Suprapubic skin (tissue), 4 donors: ENCODE data around the gene TNIK. TPM values are rescaled to one million over a fixed set of nuclear protein-coding genes. Genes with fewer than 3 reads are reported as not detected.

Experiments used
- DNase-seq, 2 donors: peaks; one replicate each; pipeline ENCODE4 v3.0.0-alpha.2; 2019; ENCODE audit warnings: low spot score in 2 of 2
- H3K27ac ChIP-seq: fragments of 200-600 bp; sonication (generic); one replicate; pipeline ENCODE4 v1.5.1; 2019
- H3K27me3 ChIP-seq: fragments of 200-600 bp; sonication (generic); one replicate; pipeline ENCODE4 v1.5.1; 2019
- H3K36me3 ChIP-seq: fragments of 200-600 bp; sonication (generic); one replicate; pipeline ENCODE4 v1.5.1; 2019
- H3K4me1 ChIP-seq: fragments of 200-600 bp; sonication (generic); one replicate; pipeline ENCODE4 v1.5.1; 2019
- H3K4me3 ChIP-seq: fragments of 200-600 bp; sonication (generic); one replicate; pipeline ENCODE4 v1.5.1; 2019; ENCODE audit warnings: mild to moderate bottlenecking
- H3K9me3 ChIP-seq: fragments of 200-600 bp; sonication (generic); one replicate; pipeline ENCODE4 v1.5.1; 2019
- EP300 ChIP-seq: sonication (generic); formaldehyde crosslinking; IDR thresholded peaks from one replicate; pipeline ENCODE4 v1.6.1; 2017; ENCODE audit warnings: antibody characterized with exemption
- POLR2A ChIP-seq, 2 donors: fragments of 450-650 bp; IDR thresholded peaks; one replicate each; pipeline ENCODE4 v1.6.1; 2017; ENCODE audit warnings: antibody characterized with exemption in 2 of 2, mild to moderate bottlenecking in 2 of 2, moderate library complexity in 2 of 2
- POLR2AphosphoS5 ChIP-seq, 3 donors: sonication (generic); formaldehyde crosslinking; IDR thresholded peaks; one replicate each; pipeline ENCODE4 v1.6.1; 2017; ENCODE audit warnings: antibody characterized with exemption in 3 of 3
- WGBS: methylation state at CpG from one replicate; pipeline ENCODE4 v1.1.5; 2018; 5-methylcytosine and 5-hydroxymethylcytosine counted together
- total RNA-seq, 4 donors: library from RNA; depleted of rRNA; stranded (reverse); fragments of >200 nt; gene quantifications; one replicate each; pipeline ENCODE4 v1.1.0, GENCODE V29; 2016
- TF ChIP-seq, protein P1 (sequence below), 2 donors: fragments of 200-600 bp in 1 of 2; fragments of 450-650 bp in 1 of 2; sonication (generic) in 1 of 2; IDR thresholded peaks; one replicate each; pipeline ENCODE4 v1.5.1; 2016 to 2019; ENCODE audit warnings: antibody characterized with exemption in 2 of 2, mild to moderate bottlenecking in 1 of 2, moderate library complexity in 1 of 2

Gene TNIK
- total RNA-seq, 4 donors from 2014 or later: 2.0 to 4.3 (median 3.1) TPM

DNA sequence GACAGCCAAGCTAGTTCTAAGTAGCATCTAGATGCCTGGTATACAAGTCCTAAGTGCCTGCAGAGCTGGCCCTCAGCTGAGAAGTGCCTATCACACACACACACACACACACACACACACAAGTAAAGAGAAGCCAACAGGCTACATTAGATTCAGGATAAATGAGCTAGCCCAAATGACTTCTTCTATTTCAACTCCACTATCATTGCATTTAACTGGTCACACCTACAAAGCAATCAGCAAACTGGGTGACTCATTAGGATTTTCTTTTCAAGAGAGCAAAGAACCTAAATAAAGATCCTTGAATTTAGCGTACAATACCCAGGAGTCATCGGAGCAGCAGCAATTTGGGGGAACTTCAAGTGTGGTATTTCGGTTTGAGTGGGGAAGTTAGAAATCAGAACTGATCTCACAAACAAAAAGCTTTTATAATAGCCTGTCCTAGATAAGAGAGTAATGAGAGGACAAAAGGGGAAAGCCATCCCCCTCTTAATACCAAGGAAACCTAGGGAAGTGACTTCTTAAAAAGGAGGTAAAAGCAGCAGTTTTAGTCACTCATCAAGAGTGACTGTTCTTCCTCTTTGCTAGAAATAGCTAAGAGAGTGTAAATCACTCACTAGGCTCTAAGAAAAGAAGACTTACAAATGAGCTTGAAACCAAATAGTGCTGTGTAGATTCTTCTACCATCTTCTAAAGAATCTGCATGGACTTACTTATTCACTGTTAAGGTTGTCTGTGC is 112.7 kb downstream of the TNIK start:
- TF ChIP-seq POLR2A (IDR thresholded peaks at IDR 0.05) (no peak), POLR2AphosphoS5 (IDR thresholded peaks at IDR 0.05) (no peak), EP300 (no peak)
- TF ChIP-seq, protein P1, sequence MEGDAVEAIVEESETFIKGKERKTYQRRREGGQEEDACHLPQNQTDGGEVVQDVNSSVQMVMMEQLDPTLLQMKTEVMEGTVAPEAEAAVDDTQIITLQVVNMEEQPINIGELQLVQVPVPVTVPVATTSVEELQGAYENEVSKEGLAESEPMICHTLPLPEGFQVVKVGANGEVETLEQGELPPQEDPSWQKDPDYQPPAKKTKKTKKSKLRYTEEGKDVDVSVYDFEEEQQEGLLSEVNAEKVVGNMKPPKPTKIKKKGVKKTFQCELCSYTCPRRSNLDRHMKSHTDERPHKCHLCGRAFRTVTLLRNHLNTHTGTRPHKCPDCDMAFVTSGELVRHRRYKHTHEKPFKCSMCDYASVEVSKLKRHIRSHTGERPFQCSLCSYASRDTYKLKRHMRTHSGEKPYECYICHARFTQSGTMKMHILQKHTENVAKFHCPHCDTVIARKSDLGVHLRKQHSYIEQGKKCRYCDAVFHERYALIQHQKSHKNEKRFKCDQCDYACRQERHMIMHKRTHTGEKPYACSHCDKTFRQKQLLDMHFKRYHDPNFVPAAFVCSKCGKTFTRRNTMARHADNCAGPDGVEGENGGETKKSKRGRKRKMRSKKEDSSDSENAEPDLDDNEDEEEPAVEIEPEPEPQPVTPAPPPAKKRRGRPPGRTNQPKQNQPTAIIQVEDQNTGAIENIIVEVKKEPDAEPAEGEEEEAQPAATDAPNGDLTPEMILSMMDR (IDR thresholded peaks at IDR 0.05): no peak
- Histone ChIP-seq H3K4me3 (no peak overlapping the region), H3K27me3 (no peaks in the 10 kb centered on the region), H3K27ac (peak overlapping the region; percentile 19), H3K36me3 (no peaks in the 10 kb centered on the region), H3K4me1 (peaks cover 17% of the 10 kb centered on the region), H3K9me3 (no peaks in the 10 kb centered on the region)
- WGBS: 60% methylated on average over 3 of the region's 3 CpGs
- no peak for DNase-seq

DNA sequence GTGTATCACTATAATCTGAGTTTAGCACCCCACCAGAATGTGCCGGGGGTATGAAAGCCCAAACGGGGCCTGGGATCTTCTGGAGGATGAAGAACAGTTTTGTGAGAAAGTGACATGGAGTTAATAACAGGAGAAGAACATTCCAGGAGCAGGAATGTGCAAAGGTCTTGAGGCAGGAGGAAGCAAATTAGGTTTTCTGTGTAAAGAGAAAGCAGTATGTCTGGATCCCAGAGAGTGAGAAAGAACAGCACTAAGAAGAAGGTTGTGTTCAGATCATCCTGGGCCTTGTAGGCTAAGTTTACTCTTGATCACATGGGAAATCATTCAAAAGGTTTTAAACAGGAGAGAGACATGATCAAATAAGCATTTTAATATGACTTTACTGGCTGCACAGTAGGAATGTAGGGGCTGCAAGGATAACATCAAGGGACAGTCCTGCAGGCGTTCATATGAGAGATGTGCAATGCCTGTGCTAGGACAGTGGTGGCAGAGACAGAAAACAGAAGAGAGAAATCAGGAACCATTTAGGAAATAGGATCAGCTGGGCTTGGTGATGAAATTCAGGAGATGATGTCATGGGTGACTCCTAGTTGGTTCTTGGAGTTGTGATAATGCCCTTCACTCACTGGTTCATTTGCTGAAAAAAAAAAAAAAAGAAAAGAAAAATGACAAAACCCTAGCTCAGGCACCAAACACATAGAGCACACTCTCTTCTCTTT is 113.5 kb downstream of the TNIK start:
- Histone ChIP-seq H3K4me3 (no peak overlapping the region), H3K9me3 (no peaks in the 10 kb centered on the region), H3K36me3 (no peaks in the 10 kb centered on the region), H3K27me3 (no peaks in the 10 kb centered on the region), H3K27ac (no peak overlapping the region), H3K4me1 (peaks cover 17% of the 10 kb centered on the region)
- WGBS: 85% methylated on average over 3 of the region's 3 CpGs
- TF ChIP-seq EP300 (no peak), POLR2AphosphoS5 (IDR thresholded peaks at IDR 0.05) (no peak)
- TF ChIP-seq, protein P1 (IDR thresholded peaks at IDR 0.05): no peak
- DNase-seq: no peak

DNA sequence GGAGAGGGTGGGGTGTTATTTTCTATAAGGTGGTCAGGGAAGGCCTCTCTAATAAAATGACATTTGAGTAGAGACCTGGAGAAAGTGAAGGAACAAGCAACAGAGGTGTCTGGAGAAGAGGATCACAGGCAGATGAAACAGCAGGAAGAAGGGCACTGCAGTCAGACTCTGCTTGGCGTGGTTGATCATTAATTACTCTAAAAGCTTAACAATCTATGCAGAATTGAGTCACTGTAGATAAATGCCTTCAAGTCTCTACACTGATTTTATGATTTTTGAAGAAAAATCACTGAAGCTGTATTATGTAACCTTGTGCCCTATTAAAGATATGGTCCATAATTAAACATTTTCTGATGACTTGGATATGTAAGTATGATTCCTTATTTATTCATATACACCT is 114.2 kb downstream of the TNIK start:
- no peak overlapping the region for H3K27ac ChIP-seq
- 93% methylated on average over 1 of the region's 1 CpG for WGBS
- TF ChIP-seq POLR2A (IDR thresholded peaks at IDR 0.05): no peak
- TF ChIP-seq, protein P1 (IDR thresholded peaks at IDR 0.05): no peak
- TF ChIP-seq EP300: no peak
- no peak for TF ChIP-seq POLR2AphosphoS5 (IDR thresholded peaks at IDR 0.05)
- no peaks in the 10 kb centered on the region for H3K9me3 ChIP-seq
- no peak for DNase-seq
- no peaks in the 10 kb centered on the region for H3K27me3 ChIP-seq
- H3K4me1 ChIP-seq: peaks cover 17% of the 10 kb centered on the region
- no peak overlapping the region for H3K4me3 ChIP-seq
- no peaks in the 10 kb centered on the region for H3K36me3 ChIP-seq

DNA sequence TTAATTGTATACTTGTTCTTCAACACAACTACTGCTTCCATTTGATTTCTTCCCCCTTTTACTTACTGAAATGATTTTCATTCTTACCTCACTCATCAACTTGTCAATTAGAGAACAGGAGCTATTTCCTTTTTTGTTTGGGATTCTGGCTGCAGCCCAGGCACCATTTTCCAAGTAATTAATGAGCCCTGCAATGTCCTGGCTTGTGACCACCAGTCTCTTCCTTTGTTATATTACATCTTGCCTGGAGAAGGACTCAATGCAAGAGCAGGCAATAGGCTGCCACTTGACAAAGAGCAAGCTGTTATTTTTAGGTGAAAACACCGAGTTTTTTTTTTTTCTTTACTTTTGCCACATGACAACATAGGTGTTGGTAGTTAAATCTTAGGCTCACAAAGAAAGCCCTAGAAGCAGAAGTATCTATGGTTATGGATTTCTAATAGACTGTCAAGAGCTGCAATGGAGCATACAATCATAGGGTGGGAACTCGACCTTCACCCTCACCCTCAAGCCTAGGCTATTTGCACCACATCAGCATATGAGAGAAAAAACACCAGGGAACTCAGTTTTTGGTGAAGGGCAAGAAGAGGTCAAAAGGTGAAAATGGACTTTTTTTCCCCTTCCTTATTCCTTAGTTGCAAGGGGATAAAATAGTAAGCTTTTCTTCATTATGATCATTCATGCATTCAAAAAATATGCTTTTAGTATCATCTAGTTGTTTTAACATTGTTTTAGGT is 114.9 kb downstream of the TNIK start:
- no peak for TF ChIP-seq EP300
- TF ChIP-seq POLR2A (IDR thresholded peaks at IDR 0.05): no peak
- TF ChIP-seq, protein P1 (IDR thresholded peaks at IDR 0.05): no peak
- no peak for TF ChIP-seq POLR2AphosphoS5 (IDR thresholded peaks at IDR 0.05)
- Histone ChIP-seq H3K36me3 (no peaks in the 10 kb centered on the region), H3K27me3 (no peaks in the 10 kb centered on the region), H3K4me3 (no peak overlapping the region), H3K9me3 (no peaks in the 10 kb centered on the region), H3K27ac (no peak overlapping the region), H3K4me1 (peaks cover 18% of the 10 kb centered on the region)
- WGBS: 71% methylated on average over 2 of the region's 2 CpGs
- no peak for DNase-seq

DNA sequence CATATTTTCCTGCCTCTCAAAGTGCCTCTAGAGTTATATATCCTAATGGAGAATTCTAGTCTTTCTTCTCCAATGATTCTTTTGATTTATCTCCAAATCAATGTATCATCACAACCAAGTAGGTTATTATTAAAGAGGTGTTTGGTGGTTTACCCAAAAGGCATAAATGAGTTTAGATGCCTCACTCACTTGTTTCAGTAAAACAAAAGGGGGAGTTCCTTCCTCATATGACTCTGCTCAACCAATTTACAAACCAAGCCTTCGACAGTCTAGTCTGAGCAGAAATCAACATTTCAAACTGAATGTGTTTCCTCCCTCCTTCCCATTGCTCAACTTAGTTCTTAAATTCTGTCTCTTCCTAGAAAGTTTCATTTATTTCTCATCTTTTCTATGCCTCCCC is 116.5 kb downstream of the TNIK start:
- H3K27ac ChIP-seq: no peak overlapping the region
- H3K36me3 ChIP-seq: no peaks in the 10 kb centered on the region
- H3K27me3 ChIP-seq: no peaks in the 10 kb centered on the region
- H3K4me1 ChIP-seq: peaks cover 31% of the 10 kb centered on the region
- no peak for DNase-seq
- 79% methylated on average over 1 of the region's 1 CpG for WGBS
- H3K9me3 ChIP-seq: no peaks in the 10 kb centered on the region
- H3K4me3 ChIP-seq: no peak overlapping the region
- no peak for TF ChIP-seq EP300
- TF ChIP-seq, protein P1 (IDR thresholded peaks at IDR 0.05): no peak
- TF ChIP-seq POLR2AphosphoS5 (IDR thresholded peaks at IDR 0.05): no peak
- no peak for TF ChIP-seq POLR2A (IDR thresholded peaks at IDR 0.05)
